Liver (tissue), 9 donors: ENCODE measurements around the gene TMEM223. TPM values are rescaled to one million over a fixed set of nuclear protein-coding genes. Genes with fewer than 3 reads are reported as not detected.

Experiments used
- DNase-seq: peaks from one replicate; pipeline ENCODE4 v3.0.0-alpha.2; 2017; ENCODE audit warnings: low spot score
- H3K27ac ChIP-seq, 2 donors: one replicate each; pipeline ENCODE4 v1.7.0; 2013; ENCODE audit warnings: inconsistent platforms in 2 of 2, low read length in 2 of 2, control low read depth in 1 of 2, low read depth in 1 of 2, mild to moderate bottlenecking in 1 of 2
- H3K27me3 ChIP-seq, 4 donors: one replicate each; pipeline versions ENCODE4 v1.6.1 to v1.7.0; 2013; ENCODE audit warnings: low read length in 3 of 4, inconsistent platforms in 1 of 4, mild to moderate bottlenecking in 1 of 4, moderate library complexity in 1 of 4; ENCODE audit not compliant: control insufficient read depth in 4 of 4, insufficient read depth in 4 of 4
- H3K36me3 ChIP-seq, 4 donors: one replicate each; pipeline versions ENCODE4 v1.6.1 to v1.7.0; 2013; ENCODE audit warnings: low read length in 3 of 4, mild to moderate bottlenecking in 3 of 4, low read depth in 1 of 4, moderate library complexity in 1 of 4; ENCODE audit not compliant: control insufficient read depth in 4 of 4, insufficient read depth in 3 of 4
- H3K4me1 ChIP-seq, 4 donors: one replicate each; pipeline versions ENCODE4 v1.6.1 to v1.7.0; 2013; ENCODE audit warnings: low read length in 3 of 4, mild to moderate bottlenecking in 3 of 4, moderate library complexity in 1 of 4; ENCODE audit not compliant: control insufficient read depth in 4 of 4, insufficient read depth in 4 of 4
- H3K4me3 ChIP-seq, 3 donors: one replicate each; pipeline versions ENCODE4 v1.6.1 to v1.7.0; 2013; ENCODE audit warnings: low read length in 3 of 3, control low read depth in 1 of 3, low read depth in 1 of 3, mild to moderate bottlenecking in 1 of 3
- H3K9ac ChIP-seq, 2 donors: one replicate each; pipeline ENCODE4 v1.7.0; 2013; ENCODE audit warnings: low read length in 2 of 2, mild to moderate bottlenecking in 2 of 2, moderate library complexity in 2 of 2, control low read depth in 1 of 2, low read depth in 1 of 2
- H3K9me3 ChIP-seq, 4 donors: one replicate each; pipeline versions ENCODE4 v1.6.1 to v1.7.0; 2013; ENCODE audit warnings: low read length in 3 of 4; ENCODE audit not compliant: control insufficient read depth in 4 of 4
- ATF3 ChIP-seq: IDR thresholded peaks from 2 replicates; pipeline ENCODE4 v1.6.1; 2016; ENCODE audit warnings: antibody characterized with exemption
- CTCF ChIP-seq: fragments of 150-350 bp; IDR thresholded peaks from 2 replicates; pipeline ENCODE4 v1.5.1; 2017; ENCODE audit warnings: improper control_type of control experiment, low read depth, low read length; ENCODE audit not compliant: missing input control
- FOXA1 ChIP-seq: IDR thresholded peaks from 2 replicates; pipeline ENCODE4 v1.6.1; 2016; ENCODE audit warnings: antibody characterized with exemption
- FOXA2 ChIP-seq: IDR thresholded peaks from 2 replicates; pipeline ENCODE4 v1.6.1; 2016; ENCODE audit warnings: antibody characterized with exemption
- GABPA ChIP-seq, 2 donors: IDR thresholded peaks in 1 of 2; conservative IDR thresholded peaks in 1 of 2; 2 replicates each; pipeline ENCODE4 v1.6.1; 2016; ENCODE audit warnings: antibody characterized with exemption in 2 of 2, mild to moderate bottlenecking in 1 of 2, moderate library complexity in 1 of 2
- HNF4A ChIP-seq, 2 donors: conservative IDR thresholded peaks; 2 replicates each; pipeline ENCODE4 v1.6.1; 2016; ENCODE audit warnings: antibody characterized with exemption in 2 of 2, mild to moderate bottlenecking in 2 of 2
- HNF4G ChIP-seq: IDR thresholded peaks from 2 replicates; pipeline ENCODE4 v1.6.1; 2016; ENCODE audit warnings: antibody characterized with exemption
- JUND ChIP-seq, 2 donors: IDR thresholded peaks; 2 replicates each; pipeline ENCODE4 v1.6.1; 2016; ENCODE audit warnings: antibody characterized with exemption in 2 of 2
- MAX ChIP-seq: IDR thresholded peaks from 2 replicates; pipeline ENCODE4 v1.6.1; 2016; ENCODE audit warnings: antibody characterized with exemption
- NR2F2 ChIP-seq: IDR thresholded peaks from 2 replicates; pipeline ENCODE4 v1.6.1; 2016; ENCODE audit warnings: antibody characterized with exemption
- RAD21 ChIP-seq, 2 donors: IDR thresholded peaks; 2 replicates each; pipeline ENCODE4 v1.6.1; 2016; ENCODE audit warnings: antibody characterized with exemption in 2 of 2, mild to moderate bottlenecking in 2 of 2
- RXRA ChIP-seq, 2 donors: IDR thresholded peaks; 2 replicates each; pipeline ENCODE4 v1.6.1; 2017 to 2018; ENCODE audit warnings: antibody characterized with exemption in 2 of 2, mild to moderate bottlenecking in 1 of 2
- SP1 ChIP-seq: IDR thresholded peaks from 2 replicates; pipeline ENCODE4 v1.6.1; 2018; ENCODE audit warnings: antibody characterized with exemption, mild to moderate bottlenecking
- TAF1 ChIP-seq: conservative IDR thresholded peaks from 2 replicates; pipeline ENCODE4 v1.6.1; 2016; ENCODE audit warnings: antibody characterized with exemption, mild to moderate bottlenecking
- YY1 ChIP-seq: IDR thresholded peaks from 2 replicates; pipeline ENCODE4 v1.6.1; 2016; ENCODE audit warnings: antibody characterized with exemption, mild to moderate bottlenecking
- ZBTB33 ChIP-seq: IDR thresholded peaks from 2 replicates; pipeline ENCODE4 v1.6.1; 2016; ENCODE audit warnings: antibody characterized with exemption
- WGBS: extraction: QIAGEN DNeasy Blood & Tissue Kit; methylation state at CpG from one replicate; pipeline ENCODE4 v1.1.7; 2013; 5-methylcytosine and 5-hydroxymethylcytosine counted together
- polyA plus RNA-seq, 2 donors: library from polyadenylated mRNA; stranded (reverse) in 1 of 2; unstranded in 1 of 2; fragments of 200-250 nt in 1 of 2; fragments of >200 nt in 1 of 2; fragmentation: Nextera tagmentation in 1 of 2; extraction: Ambion mirVana in 1 of 2; gene quantifications; one replicate each; pipeline versions ENCODE4 v1.2.1 to v1.2.3, GENCODE V29; 2013 to 2015
- total RNA-seq, 2 donors: library from RNA; depleted of rRNA; stranded (reverse); fragments of >200 nt; gene quantifications; one replicate each; pipeline ENCODE4 v1.2.3, GENCODE V29; 2014
- donor health status: healthy.
- donor health status: healthy.
- donor health status: healthy.
- donor health status: healthy.
- donor health status: healthy.

The TMEM223 gene
- total and polyA plus RNA-seq, 4 donors, result 9.2 to 23.8 (median 13.0) TPM

- peak overlapping the region; percentile 66 to 96 for H3K9ac ChIP-seq
- peaks cover 12 to 37% (median 28%) of the 10 kb centered on the region in 4 donors for H3K36me3 ChIP-seq
- DNase-seq, result no peak
- H3K27me3 ChIP-seq, result no peaks in the 10 kb centered on the region
- peak overlapping the region; percentile 73 to 87 for H3K27ac ChIP-seq
- TF ChIP-seq CTCF (no peak), RXRA (IDR thresholded peaks at IDR 0.05) (no peak), SP1 (no peak), TAF1 (no peak), JUND (IDR thresholded peaks at IDR 0.05) (no peak)
- 6% methylated on average over 14 of the region's 14 CpGs for WGBS
- H3K4me1 ChIP-seq, result peaks cover 0 to 27% (median 16%) of the 10 kb centered on the region in 4 donors
- H3K9me3 ChIP-seq, result no peaks in the 10 kb centered on the region
- H3K4me3 ChIP-seq, result peak overlapping the region; percentile 71 to 95 (median 90)
Measured at GRCh38 chr11:62804310-62805075, 12.7 kb upstream of the TMEM223 start.

GRCh38 chr11:62801071-62801470 is 9.3 kb upstream of the TMEM223 start:
- no peak for DNase-seq
- TF ChIP-seq ZBTB33 (no peak), FOXA2 (no peak), NR2F2 (no peak), RXRA (IDR thresholded peaks at IDR 0.05) (no peak), SP1 (no peak), TAF1 (no peak), RAD21 (IDR thresholded peaks at IDR 0.05) (no peak), CTCF (no peak), GABPA (IDR thresholded peaks at IDR 0.05 in 1 of 2, conservative IDR thresholded peaks at IDR 0.05 in 1 of 2) (no peak), HNF4G (no peak), MAX (no peak), FOXA1 (no peak), HNF4A (conservative IDR thresholded peaks at IDR 0.05) (no peak), ATF3 (no peak), YY1 (no peak), JUND (IDR thresholded peaks at IDR 0.05) (no peak)
- Histone ChIP-seq H3K4me1 (peaks cover 0 to 20% (median 12%) of the 10 kb centered on the region in 4 donors), H3K36me3 (peaks cover 20 to 65% (median 51%) of the 10 kb centered on the region in 4 donors), H3K27ac (no peak overlapping the region), H3K27me3 (no peaks in the 10 kb centered on the region), H3K9me3 (no peaks in the 10 kb centered on the region), H3K4me3 (no peak overlapping the region), H3K9ac (no peak overlapping the region)
- 92% methylated on average over 4 of the region's 4 CpGs for WGBS
